HepG2 (cell line): ENCODE measurements around the gene ARMH2. TPM values are rescaled to one million over a fixed set of nuclear protein-coding genes. Genes with fewer than 3 reads are reported as not detected.

Experiments
- HOMEZ ChIP-seq: IDR thresholded peaks from 2 replicates; pipeline ENCODE4 v1.6.1; 2016; ENCODE audit warnings: low read depth
- NCOR1 ChIP-seq: fragments of 200-600 bp; sonication (generic); IDR thresholded peaks from 2 replicates; pipeline ENCODE4 v1.7.0; 2017; ENCODE audit warnings: antibody characterized with exemption, low read length, borderline replicate concordance
- NFYC ChIP-seq: IDR thresholded peaks from 2 replicates; pipeline ENCODE4 v1.6.1; 2016; ENCODE audit warnings: missing genetic modification reagents, missing compliant biosample characterization
- REST ChIP-seq, 2 experiments: IDR thresholded peaks; 2 replicates each; pipeline ENCODE4 v1.6.1; 2011 to 2012; ENCODE audit warnings: low read length in 2 of 2, borderline replicate concordance in 1 of 2, low read depth in 1 of 2, mild to moderate bottlenecking in 1 of 2, moderate library complexity in 1 of 2
- SUZ12 ChIP-seq: fragments of 150-350 bp; IDR thresholded peaks from 2 replicates; pipeline ENCODE4 v1.6.1; 2014; ENCODE audit warnings: low read depth, low read length
- TFAP4 ChIP-seq: sonication (generic); IDR thresholded peaks from 2 replicates; pipeline ENCODE4 v1.6.1; 2016; ENCODE audit warnings: low read depth, borderline replicate concordance
- ZFX ChIP-seq: sonication (generic); formaldehyde crosslinking; IDR thresholded peaks from 2 replicates; pipeline ENCODE4 v1.4.0; 2020; ENCODE audit warnings: mild to moderate bottlenecking, low read depth, missing genetic modification reagents, moderate library complexity
- ZMYM2 ChIP-seq: sonication (generic); formaldehyde crosslinking; IDR thresholded peaks from 2 replicates; pipeline ENCODE4 v1.8.0; 2022; ENCODE audit warnings: mild to moderate bottlenecking, missing genetic modification reagents
- ZMYM4 ChIP-seq: sonication (generic); formaldehyde crosslinking; IDR thresholded peaks from 2 replicates; pipeline ENCODE4 v1.8.1; 2023; ENCODE audit warnings: mild to moderate bottlenecking, missing genetic modification reagents
- ZNF468 ChIP-seq: sonication (generic); formaldehyde crosslinking; IDR thresholded peaks from 2 replicates; pipeline ENCODE4 v1.8.0; 2022; ENCODE audit warnings: mild to moderate bottlenecking, moderate library complexity, missing genetic modification reagents
- ZNF510 ChIP-seq: sonication (generic); formaldehyde crosslinking; IDR thresholded peaks from 2 replicates; pipeline ENCODE4 v1.4.0; 2020; ENCODE audit warnings: low read depth, mild to moderate bottlenecking, missing genetic modification reagents
- ZNF704 ChIP-seq: sonication (generic); formaldehyde crosslinking; IDR thresholded peaks from 2 replicates; pipeline ENCODE4 v1.8.1; 2023; ENCODE audit warnings: mild to moderate bottlenecking, inconsistent platforms, moderate library complexity, missing genetic modification reagents, borderline replicate concordance
- polyA plus RNA-seq, 8 experiments: library from polyadenylated mRNA; depleted of rRNA in 3 of 8; stranded (reverse) in 7 of 8; unstranded in 1 of 8; fragments of >200 nt; fragmentation: Illumina TruSeq in 4 of 8; extraction: Trizol in 4 of 8; gene quantifications; 2 replicates each; pipeline versions ENCODE4 v1.2.1 to v1.2.3, GENCODE V29; 2011 to 2016; ENCODE audit warnings: low read depth in 4 of 8, missing spikeins in 1 of 8, mixed read lengths in 1 of 8; ENCODE audit not compliant: insufficient read depth in 1 of 8
- total RNA-seq, 5 experiments: library from RNA; depleted of rRNA; stranded (reverse); fragments of >200 nt; fragmentation: Illumina TruSeq; extraction: Trizol; gene quantifications; 2 replicates each; pipeline ENCODE4 v1.2.3, GENCODE V29; 2016; ENCODE audit warnings: low read depth in 1 of 5
- TF ChIP-seq, protein P1 (sequence below): sonication (generic); formaldehyde crosslinking; IDR thresholded peaks from 2 replicates; pipeline ENCODE4 v1.5.1; 2020; ENCODE audit warnings: mild to moderate bottlenecking, missing genetic modification reagents, borderline replicate concordance
- TF ChIP-seq, protein P2 (sequence below): sonication (generic); formaldehyde crosslinking; IDR thresholded peaks from 2 replicates; pipeline ENCODE4 v1.8.1; 2023; ENCODE audit warnings: missing genetic modification reagents, mild to moderate bottlenecking, borderline replicate concordance

The ARMH2 gene
- total and polyA plus RNA-seq, 2 of the 13 experiments (the other 11 are each of a cell fraction or from before 2014, with no cell fraction given) = not detected

DNA sequence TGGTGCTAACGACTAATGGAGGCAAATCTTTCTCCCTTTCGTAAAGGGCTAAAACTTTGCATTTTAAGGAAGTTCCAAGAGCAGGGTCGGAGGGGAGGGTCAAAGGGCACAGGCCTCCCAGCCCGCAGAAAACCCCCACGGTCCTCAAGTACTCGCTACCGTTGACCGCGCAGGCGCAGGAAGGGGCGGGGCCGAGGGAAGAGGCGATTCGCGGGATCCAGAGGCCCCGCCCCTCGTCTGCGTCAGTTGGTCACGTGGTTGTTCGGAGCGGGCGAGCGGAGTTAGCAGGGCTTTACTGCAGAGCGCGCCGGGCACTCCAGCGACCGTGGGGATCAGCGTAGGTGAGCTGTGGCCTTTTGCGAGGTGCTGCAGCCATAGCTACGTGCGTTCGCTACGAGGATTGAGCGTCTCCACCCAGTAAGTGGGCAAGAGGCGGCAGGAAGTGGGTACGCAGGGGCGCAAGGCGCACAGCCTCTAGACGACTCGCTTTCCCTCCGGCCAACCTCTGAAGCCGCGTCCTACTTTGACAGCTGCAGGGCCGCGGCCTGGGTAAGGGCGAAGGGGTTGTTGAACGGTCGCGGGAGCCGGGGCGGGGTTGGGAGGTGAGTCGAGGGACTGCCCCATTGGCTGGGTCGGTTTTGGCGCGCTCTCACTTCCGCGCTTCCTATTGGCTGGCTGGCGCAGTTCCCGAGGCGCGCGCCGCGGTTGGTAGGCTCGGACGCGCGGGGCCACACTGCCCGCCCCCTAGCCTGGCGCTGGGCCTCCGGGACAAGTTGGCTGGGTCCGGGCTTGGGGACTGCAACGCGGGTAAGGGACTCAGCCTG lies 23.8 kb downstream of the ARMH2 start, which contains the start of gene GMNN (continued):
- TF ChIP-seq, protein P1, sequence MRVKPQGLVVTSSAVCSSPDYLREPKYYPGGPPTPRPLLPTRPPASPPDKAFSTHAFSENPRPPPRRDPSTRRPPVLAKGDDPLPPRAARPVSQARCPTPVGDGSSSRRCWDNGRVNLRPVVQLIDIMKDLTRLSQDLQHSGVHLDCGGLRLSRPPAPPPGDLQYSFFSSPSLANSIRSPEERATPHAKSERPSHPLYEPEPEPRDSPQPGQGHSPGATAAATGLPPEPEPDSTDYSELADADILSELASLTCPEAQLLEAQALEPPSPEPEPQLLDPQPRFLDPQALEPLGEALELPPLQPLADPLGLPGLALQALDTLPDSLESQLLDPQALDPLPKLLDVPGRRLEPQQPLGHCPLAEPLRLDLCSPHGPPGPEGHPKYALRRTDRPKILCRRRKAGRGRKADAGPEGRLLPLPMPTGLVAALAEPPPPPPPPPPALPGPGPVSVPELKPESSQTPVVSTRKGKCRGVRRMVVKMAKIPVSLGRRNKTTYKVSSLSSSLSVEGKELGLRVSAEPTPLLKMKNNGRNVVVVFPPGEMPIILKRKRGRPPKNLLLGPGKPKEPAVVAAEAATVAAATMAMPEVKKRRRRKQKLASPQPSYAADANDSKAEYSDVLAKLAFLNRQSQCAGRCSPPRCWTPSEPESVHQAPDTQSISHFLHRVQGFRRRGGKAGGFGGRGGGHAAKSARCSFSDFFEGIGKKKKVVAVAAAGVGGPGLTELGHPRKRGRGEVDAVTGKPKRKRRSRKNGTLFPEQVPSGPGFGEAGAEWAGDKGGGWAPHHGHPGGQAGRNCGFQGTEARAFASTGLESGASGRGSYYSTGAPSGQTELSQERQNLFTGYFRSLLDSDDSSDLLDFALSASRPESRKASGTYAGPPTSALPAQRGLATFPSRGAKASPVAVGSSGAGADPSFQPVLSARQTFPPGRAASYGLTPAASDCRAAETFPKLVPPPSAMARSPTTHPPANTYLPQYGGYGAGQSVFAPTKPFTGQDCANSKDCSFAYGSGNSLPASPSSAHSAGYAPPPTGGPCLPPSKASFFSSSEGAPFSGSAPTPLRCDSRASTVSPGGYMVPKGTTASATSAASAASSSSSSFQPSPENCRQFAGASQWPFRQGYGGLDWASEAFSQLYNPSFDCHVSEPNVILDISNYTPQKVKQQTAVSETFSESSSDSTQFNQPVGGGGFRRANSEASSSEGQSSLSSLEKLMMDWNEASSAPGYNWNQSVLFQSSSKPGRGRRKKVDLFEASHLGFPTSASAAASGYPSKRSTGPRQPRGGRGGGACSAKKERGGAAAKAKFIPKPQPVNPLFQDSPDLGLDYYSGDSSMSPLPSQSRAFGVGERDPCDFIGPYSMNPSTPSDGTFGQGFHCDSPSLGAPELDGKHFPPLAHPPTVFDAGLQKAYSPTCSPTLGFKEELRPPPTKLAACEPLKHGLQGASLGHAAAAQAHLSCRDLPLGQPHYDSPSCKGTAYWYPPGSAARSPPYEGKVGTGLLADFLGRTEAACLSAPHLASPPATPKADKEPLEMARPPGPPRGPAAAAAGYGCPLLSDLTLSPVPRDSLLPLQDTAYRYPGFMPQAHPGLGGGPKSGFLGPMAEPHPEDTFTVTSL (CRISPR knock-in tag) = no peak; the same call in 1 of the 2 replicates
- TF ChIP-seq TFAP4 (no peak; the same call in none of the 2 replicates), HOMEZ (peak; percentile 82), ZFX (peak; percentile 96), SUZ12 (no peak), ZMYM4 (peak; percentile 99), ZNF510 (CRISPR knock-in tag) (peak; percentile 88; the same call in 1 of the 2 replicates), ZNF468 (CRISPR knock-in tag) (peak; percentile 97), NFYC (CRISPR knock-in tag) (peak; percentile 95), ZMYM2 (CRISPR knock-in tag) (no peak), REST (IDR thresholded peaks at IDR 0.05; ENCODE audit: borderline replicate concordance in 1 of 2, low read depth in 1 of 2, low read length in 2 of 2) (no peak; a peak in 1 of 4 replicates), NCOR1 (peak; percentile 47; the same call in 1 of the 2 replicates), ZNF704 (peak; percentile 94)
- TF ChIP-seq, protein P2, sequence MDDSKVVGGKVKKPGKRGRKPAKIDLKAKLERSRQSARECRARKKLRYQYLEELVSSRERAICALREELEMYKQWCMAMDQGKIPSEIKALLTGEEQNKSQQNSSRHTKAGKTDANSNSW = peak; percentile 96
